ENCODE measurements around the gene SHH. TPM values are rescaled to one million over a fixed set of nuclear protein-coding genes. Genes with fewer than 3 reads are reported as not detected.
"Not testable (repeated sequence)": the region's sequence is repeated elsewhere in the genome, so short reads cannot be mapped to it uniquely, and the experiment has no call there.

SHH gene
- total RNA-seq, 1 experiment from 2014 or later: 0.11 TPM

DNA sequence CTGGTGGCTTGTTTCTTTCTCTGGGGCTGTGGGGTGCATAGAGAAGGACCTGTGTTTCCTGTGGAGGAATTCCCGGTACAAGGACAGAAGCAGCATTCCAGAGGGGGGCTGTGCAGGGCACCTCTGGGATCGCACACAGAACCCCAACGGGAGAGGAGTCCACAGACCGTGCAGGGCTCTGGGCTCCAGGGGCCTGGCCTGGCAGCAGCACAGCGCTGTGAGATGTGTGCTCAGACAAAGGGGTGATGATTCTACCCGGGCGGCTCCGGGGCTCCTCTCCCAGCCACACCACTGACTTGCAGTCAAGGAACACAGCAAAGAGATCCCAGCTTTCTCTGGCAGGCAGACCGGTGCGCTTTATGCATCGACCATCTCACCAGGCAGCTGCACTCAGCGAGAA, 6.9 kb upstream of the SHH start:
- intact Hi-C loops (cut with micrococcal nuclease): loop anchor here (5.0 kb wide), 1 partner anchor 133 kb away; no protein-coding TSS in a partner anchor
- Histone ChIP-seq H3K9me3 (ENCODE audit: low read length) (no peaks in the 10 kb centered on the region), H3K27ac (ENCODE audit: low read length) (no peak overlapping the region), H3K4me2 (ENCODE audit: low read length) (no peak overlapping the region), H3K36me3 (ENCODE audit: low read depth, low read length) (no peaks in the 10 kb centered on the region), H3K4me3 (ENCODE audit: low read length) (no peak overlapping the region), H3K27me3 (ENCODE audit: low read length) (no peaks in the 10 kb centered on the region), H4K20me1 (ENCODE audit: low read length) (no peaks in the 10 kb centered on the region), H3K9ac (ENCODE audit: low read length) (no peak overlapping the region), H3K4me1 (ENCODE audit: insufficient read depth, low read length) (peaks cover 8% of the 10 kb centered on the region), H2AFZ (ENCODE audit: low read length) (no peak overlapping the region), H3F3A (ENCODE audit: low read length, unreplicated experiment) (no peaks in the 10 kb centered on the region), H3K79me2 (ENCODE audit: low read length) (no peaks in the 10 kb centered on the region), H3K9me2 (replicated peaks; ENCODE audit: low read length) (no peaks in the 10 kb centered on the region)
- no TSS peak for BruUV-seq (replicated peaks)
- TF ChIP-seq EZH2 (IDR thresholded peaks at IDR 0.05; ENCODE audit: low read length, unreplicated experiment) (no peak), EZH2phosphoT487 (IDR thresholded peaks at IDR 0.05; ENCODE audit: borderline replicate concordance, low read length) (no peak)
- TF ChIP-seq, protein P1, sequence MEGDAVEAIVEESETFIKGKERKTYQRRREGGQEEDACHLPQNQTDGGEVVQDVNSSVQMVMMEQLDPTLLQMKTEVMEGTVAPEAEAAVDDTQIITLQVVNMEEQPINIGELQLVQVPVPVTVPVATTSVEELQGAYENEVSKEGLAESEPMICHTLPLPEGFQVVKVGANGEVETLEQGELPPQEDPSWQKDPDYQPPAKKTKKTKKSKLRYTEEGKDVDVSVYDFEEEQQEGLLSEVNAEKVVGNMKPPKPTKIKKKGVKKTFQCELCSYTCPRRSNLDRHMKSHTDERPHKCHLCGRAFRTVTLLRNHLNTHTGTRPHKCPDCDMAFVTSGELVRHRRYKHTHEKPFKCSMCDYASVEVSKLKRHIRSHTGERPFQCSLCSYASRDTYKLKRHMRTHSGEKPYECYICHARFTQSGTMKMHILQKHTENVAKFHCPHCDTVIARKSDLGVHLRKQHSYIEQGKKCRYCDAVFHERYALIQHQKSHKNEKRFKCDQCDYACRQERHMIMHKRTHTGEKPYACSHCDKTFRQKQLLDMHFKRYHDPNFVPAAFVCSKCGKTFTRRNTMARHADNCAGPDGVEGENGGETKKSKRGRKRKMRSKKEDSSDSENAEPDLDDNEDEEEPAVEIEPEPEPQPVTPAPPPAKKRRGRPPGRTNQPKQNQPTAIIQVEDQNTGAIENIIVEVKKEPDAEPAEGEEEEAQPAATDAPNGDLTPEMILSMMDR (conservative IDR thresholded peaks at IDR 0.05; ENCODE audit: low read depth, low read length): no peak
- CTCF ChIA-PET: no interaction called here
- ATAC-seq (no peak), DNase-seq (no peak)
- POLR2A ChIA-PET (ENCODE audit: unreplicated experiment): no interaction called here

GRCh38 chr7:155818820-155819168, 6.5 kb upstream of the SHH start:
- Histone ChIP-seq H3K36me3 (ENCODE audit: low read depth, low read length) (no peaks in the 10 kb centered on the region), H3K27ac (ENCODE audit: low read length) (no peak overlapping the region), H2AFZ (ENCODE audit: low read length) (no peak overlapping the region), H3K9me3 (ENCODE audit: low read length) (no peaks in the 10 kb centered on the region), H3K4me3 (ENCODE audit: low read length) (no peak overlapping the region), H4K20me1 (ENCODE audit: low read length) (no peaks in the 10 kb centered on the region), H3F3A (ENCODE audit: low read length, unreplicated experiment) (no peaks in the 10 kb centered on the region), H3K9ac (ENCODE audit: low read length) (no peak overlapping the region), H3K4me1 (ENCODE audit: insufficient read depth, low read length) (peaks cover 7% of the 10 kb centered on the region), H3K4me2 (ENCODE audit: low read length) (no peak overlapping the region), H3K9me2 (replicated peaks; ENCODE audit: low read length) (no peaks in the 10 kb centered on the region), H3K27me3 (ENCODE audit: low read length) (no peaks in the 10 kb centered on the region), H3K79me2 (ENCODE audit: low read length) (no peaks in the 10 kb centered on the region)
- ATAC-seq: no peak
- POLR2A ChIA-PET (ENCODE audit: unreplicated experiment): no interaction called here
- BruUV-seq (replicated peaks): no TSS peak
- TF ChIP-seq, protein P1 (conservative IDR thresholded peaks at IDR 0.05; ENCODE audit: low read depth, low read length): no peak
- no peak for TF ChIP-seq EZH2 (IDR thresholded peaks at IDR 0.05; ENCODE audit: low read length, unreplicated experiment)
- no peak for TF ChIP-seq EZH2phosphoT487 (IDR thresholded peaks at IDR 0.05; ENCODE audit: borderline replicate concordance, low read length)
- no peak for DNase-seq
- intact Hi-C loops (cut with micrococcal nuclease): loop anchor here (5.0 kb wide), 1 partner anchor 134 kb away; no protein-coding TSS in a partner anchor
- CTCF ChIA-PET: no interaction called here

GRCh38 chr7:155818154-155818819, 6.0 kb upstream of the SHH start:
- DNase-seq (no peak), ATAC-seq (no peak)
- BruUV-seq (replicated peaks): no TSS peak
- CTCF ChIA-PET: interaction anchor here (0.7 kb wide), 1 partner anchor 556 kb away, joined by 3 read pairs; no protein-coding TSS in a partner anchor
- no peaks in the 10 kb centered on the region for H3F3A ChIP-seq (ENCODE audit: low read length, unreplicated experiment)
- no peaks in the 10 kb centered on the region for H3K9me3 ChIP-seq (ENCODE audit: low read length)
- TF ChIP-seq, protein P1 (conservative IDR thresholded peaks at IDR 0.05; ENCODE audit: low read depth, low read length): no peak
- TF ChIP-seq EZH2 (IDR thresholded peaks at IDR 0.05; ENCODE audit: low read length, unreplicated experiment): no peak
- H3K4me3 ChIP-seq (ENCODE audit: low read length): no peak overlapping the region
- intact Hi-C loops (cut with micrococcal nuclease): loop anchor here (5.0 kb wide), 1 partner anchor 134 kb away; no protein-coding TSS in a partner anchor
- no peaks in the 10 kb centered on the region for H3K79me2 ChIP-seq (ENCODE audit: low read length)
- no peak overlapping the region for H2AFZ ChIP-seq (ENCODE audit: low read length)
- H3K4me1 ChIP-seq (ENCODE audit: insufficient read depth, low read length): peaks cover 7% of the 10 kb centered on the region
- no peak overlapping the region for H3K27ac ChIP-seq (ENCODE audit: low read length)
- POLR2A ChIA-PET (ENCODE audit: unreplicated experiment): no interaction called here
- H3K27me3 ChIP-seq (ENCODE audit: low read length): peaks cover 1% of the 10 kb centered on the region; the same call in 1 of the 2 replicates
- no peak overlapping the region for H3K4me2 ChIP-seq (ENCODE audit: low read length)
- no peak overlapping the region for H3K9ac ChIP-seq (ENCODE audit: low read length)
- no peaks in the 10 kb centered on the region for H4K20me1 ChIP-seq (ENCODE audit: low read length)
- H3K9me2 ChIP-seq (replicated peaks; ENCODE audit: low read length): no peaks in the 10 kb centered on the region
- H3K36me3 ChIP-seq (ENCODE audit: low read depth, low read length): no peaks in the 10 kb centered on the region

DNA sequence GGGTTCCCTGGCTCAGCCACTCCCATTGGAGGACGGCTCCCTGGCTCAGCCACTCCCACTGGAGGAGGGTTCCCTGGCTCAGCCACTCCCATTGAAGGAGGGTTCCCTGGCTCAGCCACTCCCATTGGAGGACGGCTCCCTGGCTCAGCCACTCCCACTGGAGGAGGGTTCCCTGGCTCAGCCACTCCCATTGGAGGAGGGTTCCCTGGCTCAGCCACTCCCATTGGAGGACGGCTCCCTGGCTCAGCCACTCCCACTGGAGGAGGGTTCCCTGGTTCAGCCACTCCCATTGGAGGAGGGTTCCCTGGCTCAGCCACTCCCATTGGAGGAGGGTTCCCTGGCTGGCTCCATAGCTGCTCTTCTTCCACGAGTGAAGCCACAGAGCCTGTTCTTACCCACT, 5.3 kb upstream of the SHH start:
- H3K9me3 ChIP-seq (ENCODE audit: low read length); H3K4me1 ChIP-seq (ENCODE audit: insufficient read depth, low read length); ATAC-seq; H3K4me3 ChIP-seq (ENCODE audit: low read length); DNase-seq; BruUV-seq (replicated peaks); H3K9me2 ChIP-seq (replicated peaks; ENCODE audit: low read length); H3K27ac ChIP-seq (ENCODE audit: low read length); H3F3A ChIP-seq (ENCODE audit: low read length, unreplicated experiment); H2AFZ ChIP-seq (ENCODE audit: low read length); H3K9ac ChIP-seq (ENCODE audit: low read length); H3K27me3 ChIP-seq (ENCODE audit: low read length); H4K20me1 ChIP-seq (ENCODE audit: low read length); H3K36me3 ChIP-seq (ENCODE audit: low read depth, low read length); H3K79me2 ChIP-seq (ENCODE audit: low read length); H3K4me2 ChIP-seq (ENCODE audit: low read length); POLR2A ChIA-PET (ENCODE audit: unreplicated experiment): not testable (repeated sequence)
- CTCF ChIA-PET: interaction anchor here (0.7 kb wide), 1 partner anchor 555 kb away, joined by 3 read pairs; no protein-coding TSS in a partner anchor
- intact Hi-C loops (cut with micrococcal nuclease): loop anchor here (5.0 kb wide), 1 partner anchor 135 kb away; no protein-coding TSS in a partner anchor
